GM06990 (cell line): ENCODE data around the gene WWTR1.

Experiments
- DNase-seq: peaks from one replicate; pipeline ENCODE4 v3.0.0-alpha.2; 2011; ENCODE audit not compliant: insufficient read length; ENCODE audit errors: extremely low read depth
- H3K27me3 ChIP-seq: replicated peaks from 2 replicates; pipeline ENCODE4 v1.6.0; 2011; ENCODE audit warnings: low read length; ENCODE audit not compliant: control insufficient read depth, insufficient read depth
- H3K36me3 ChIP-seq: 2 replicates; pipeline ENCODE4 v1.5.1; 2011; ENCODE audit warnings: low read length; ENCODE audit not compliant: control insufficient read depth, insufficient read depth
- H3K4me3 ChIP-seq: replicated peaks from 2 replicates; pipeline ENCODE4 v1.5.1; 2011; ENCODE audit warnings: low read depth, mild to moderate bottlenecking, control low read depth, low read length
- TF ChIP-seq, protein P1 (sequence below): IDR thresholded peaks from 2 replicates; pipeline ENCODE4 v1.5.1; 2011; ENCODE audit warnings: low read length, control low read depth, mild to moderate bottlenecking, inconsistent platforms; ENCODE audit not compliant: insufficient read depth, poor library complexity, severe bottlenecking

WWTR1 gene

GRCh38 chr3:149479621-149480325 lies 178.1 kb downstream of the WWTR1 start:
- Histone ChIP-seq H3K4me3 (no peak overlapping the region), H3K27me3 (no peaks in the 10 kb centered on the region; the same call in 1 of the 2 replicates), H3K36me3 (no peaks in the 10 kb centered on the region)
- TF ChIP-seq, protein P1, sequence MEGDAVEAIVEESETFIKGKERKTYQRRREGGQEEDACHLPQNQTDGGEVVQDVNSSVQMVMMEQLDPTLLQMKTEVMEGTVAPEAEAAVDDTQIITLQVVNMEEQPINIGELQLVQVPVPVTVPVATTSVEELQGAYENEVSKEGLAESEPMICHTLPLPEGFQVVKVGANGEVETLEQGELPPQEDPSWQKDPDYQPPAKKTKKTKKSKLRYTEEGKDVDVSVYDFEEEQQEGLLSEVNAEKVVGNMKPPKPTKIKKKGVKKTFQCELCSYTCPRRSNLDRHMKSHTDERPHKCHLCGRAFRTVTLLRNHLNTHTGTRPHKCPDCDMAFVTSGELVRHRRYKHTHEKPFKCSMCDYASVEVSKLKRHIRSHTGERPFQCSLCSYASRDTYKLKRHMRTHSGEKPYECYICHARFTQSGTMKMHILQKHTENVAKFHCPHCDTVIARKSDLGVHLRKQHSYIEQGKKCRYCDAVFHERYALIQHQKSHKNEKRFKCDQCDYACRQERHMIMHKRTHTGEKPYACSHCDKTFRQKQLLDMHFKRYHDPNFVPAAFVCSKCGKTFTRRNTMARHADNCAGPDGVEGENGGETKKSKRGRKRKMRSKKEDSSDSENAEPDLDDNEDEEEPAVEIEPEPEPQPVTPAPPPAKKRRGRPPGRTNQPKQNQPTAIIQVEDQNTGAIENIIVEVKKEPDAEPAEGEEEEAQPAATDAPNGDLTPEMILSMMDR: no peak
- no peak for DNase-seq

DNA sequence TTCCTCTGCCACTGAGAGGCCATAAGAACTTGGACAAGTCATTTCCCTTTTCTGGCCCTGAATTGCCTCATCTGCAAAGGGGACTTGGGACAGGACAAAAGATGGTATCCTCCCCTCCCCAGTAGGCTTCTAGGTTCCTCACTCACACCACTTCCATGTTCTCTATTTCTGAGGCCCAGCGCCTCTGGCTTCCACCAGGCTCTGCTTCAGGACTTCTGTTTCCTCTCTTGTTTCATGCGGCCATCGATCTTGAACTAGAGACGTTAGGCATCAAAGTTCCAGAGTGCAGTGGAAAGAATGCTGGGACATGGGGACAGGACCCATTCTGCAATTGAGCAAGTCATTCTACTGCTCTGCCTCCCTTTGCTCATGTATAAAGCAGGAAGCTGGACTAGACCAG lies 181.6 kb downstream of the WWTR1 start:
- H3K36me3 ChIP-seq: no peaks in the 10 kb centered on the region
- TF ChIP-seq, protein P1: no peak
- H3K27me3 ChIP-seq: no peaks in the 10 kb centered on the region; the same call in 1 of the 2 replicates
- DNase-seq: no peak
- no peak overlapping the region for H3K4me3 ChIP-seq

DNA sequence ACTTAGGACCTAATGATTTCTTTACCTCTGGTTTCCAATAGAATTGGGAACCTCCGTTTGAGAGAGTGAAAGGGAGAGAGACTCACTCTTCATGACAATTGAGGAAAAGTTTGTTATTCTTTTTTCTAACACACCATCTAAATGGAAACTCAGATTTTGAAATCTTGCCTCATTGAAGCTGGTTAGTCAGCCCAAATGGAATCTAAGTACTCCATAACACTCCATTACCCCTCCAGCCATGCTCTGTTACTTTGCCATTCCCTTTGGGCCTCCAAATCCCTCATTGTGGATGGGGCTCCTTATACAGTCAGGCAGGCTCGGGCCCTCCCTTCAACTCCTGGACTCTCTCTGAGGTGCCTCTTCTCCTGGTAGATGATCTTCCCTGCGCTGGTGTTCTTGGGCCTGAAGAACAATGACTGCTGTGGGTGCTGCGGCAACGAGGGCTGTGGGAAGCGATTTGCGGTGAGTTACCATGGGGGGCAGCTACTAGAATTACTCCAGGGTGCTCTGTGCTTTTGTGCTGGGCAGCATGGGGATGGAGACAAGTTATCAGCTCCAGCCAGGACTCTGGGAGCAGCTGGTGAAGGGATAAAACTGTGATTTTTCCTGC lies 182.3 kb downstream of the WWTR1 start:
- Histone ChIP-seq H3K27me3 (no peaks in the 10 kb centered on the region; the same call in 1 of the 2 replicates), H3K4me3 (no peak overlapping the region), H3K36me3 (no peaks in the 10 kb centered on the region)
- TF ChIP-seq, protein P1: no peak
- DNase-seq: no peak

DNA sequence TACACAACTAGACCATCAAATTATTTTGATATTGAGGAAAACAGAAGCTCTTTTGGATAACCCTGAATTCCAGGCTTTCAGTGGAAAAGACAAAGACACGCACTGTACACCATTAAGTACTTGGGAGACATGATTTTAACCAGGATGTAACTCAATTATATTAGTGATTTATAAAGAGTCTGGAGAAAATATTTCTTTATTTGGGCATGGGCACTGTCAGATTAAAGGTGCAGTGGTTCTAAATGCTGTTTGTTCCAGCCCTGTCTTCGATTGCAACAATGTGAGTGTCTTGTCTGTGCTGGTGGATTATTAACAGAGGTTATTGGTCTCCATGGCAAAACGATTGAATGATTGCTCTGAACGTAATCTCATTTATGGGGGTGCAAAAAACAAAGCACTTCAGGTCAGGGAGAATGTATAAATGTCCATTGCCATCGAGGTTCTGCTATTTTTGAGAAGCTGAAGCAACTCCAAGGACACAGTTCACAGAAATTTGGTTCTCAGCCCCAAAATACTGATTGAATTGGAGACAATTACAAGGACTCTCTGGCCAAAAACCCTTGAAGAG lies 183.5 kb downstream of the WWTR1 start, which contains the start of gene TM4SF4:
Gene TM4SF4 (plus strand): TSS at position 448 of the 568 bp plus-strand sequence. CDS start 181 bp downstream, outside the sequence.
- Histone ChIP-seq H3K4me3 (no peak within 1 kb of the TSS), H3K27me3 (no peaks in the 10 kb centered on the region; the same call in 1 of the 2 replicates), H3K36me3 (no peaks in the 10 kb centered on the region)
- TF ChIP-seq, protein P1: no peak
- no peak for DNase-seq

- DNase-seq: no peak
- Histone ChIP-seq H3K36me3 (no peaks in the 10 kb centered on the region), H3K4me3 (no peak overlapping the region), H3K27me3 (no peaks in the 10 kb centered on the region; the same call in 1 of the 2 replicates)
- TF ChIP-seq, protein P1: no peak
Measured at GRCh38 chr3:149473357-149474249, 184.2 kb downstream of the WWTR1 start.
